Uterus (tissue), 2 donors: ENCODE results near the gene THRAP3.

Source experiments
- POLR2A ChIP-seq, 2 donors: fragments of 450-650 bp; IDR thresholded peaks; one replicate each; pipeline ENCODE4 v1.6.1; 2016; ENCODE audit warnings: antibody characterized with exemption in 2 of 2, mild to moderate bottlenecking in 1 of 2, moderate library complexity in 1 of 2
- TF ChIP-seq, protein P1 (sequence below), 4 experiments: fragments of 200-600 bp in 2 of 4; fragments of 450-650 bp in 2 of 4; sonication (generic) in 2 of 4; IDR thresholded peaks; one replicate each; pipeline ENCODE4 v1.5.1; 2016 to 2019; ENCODE audit warnings: antibody characterized with exemption in 4 of 4, mild to moderate bottlenecking in 2 of 4, moderate library complexity in 1 of 4

DNA sequence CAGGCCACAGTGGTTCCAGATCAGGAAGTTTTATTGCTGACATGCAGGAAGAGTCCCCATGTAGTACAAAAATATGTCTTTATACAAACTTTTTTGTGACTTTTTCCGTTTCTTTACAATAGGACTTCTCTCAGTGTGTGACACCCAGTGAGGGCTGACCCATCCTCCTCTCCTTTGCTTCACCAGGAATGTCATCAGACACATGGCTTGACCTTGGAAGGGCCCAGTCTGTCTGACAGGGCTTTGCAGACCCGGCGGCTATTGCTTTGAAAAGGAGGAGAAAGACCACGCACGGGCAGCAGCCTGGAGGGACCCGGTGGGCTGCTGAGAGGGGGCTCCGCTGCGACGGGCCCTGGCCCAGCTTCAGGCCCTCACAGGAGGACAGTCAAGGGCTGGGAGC is 115.4 kb downstream of the THRAP3 start:
- TF ChIP-seq, protein P1, sequence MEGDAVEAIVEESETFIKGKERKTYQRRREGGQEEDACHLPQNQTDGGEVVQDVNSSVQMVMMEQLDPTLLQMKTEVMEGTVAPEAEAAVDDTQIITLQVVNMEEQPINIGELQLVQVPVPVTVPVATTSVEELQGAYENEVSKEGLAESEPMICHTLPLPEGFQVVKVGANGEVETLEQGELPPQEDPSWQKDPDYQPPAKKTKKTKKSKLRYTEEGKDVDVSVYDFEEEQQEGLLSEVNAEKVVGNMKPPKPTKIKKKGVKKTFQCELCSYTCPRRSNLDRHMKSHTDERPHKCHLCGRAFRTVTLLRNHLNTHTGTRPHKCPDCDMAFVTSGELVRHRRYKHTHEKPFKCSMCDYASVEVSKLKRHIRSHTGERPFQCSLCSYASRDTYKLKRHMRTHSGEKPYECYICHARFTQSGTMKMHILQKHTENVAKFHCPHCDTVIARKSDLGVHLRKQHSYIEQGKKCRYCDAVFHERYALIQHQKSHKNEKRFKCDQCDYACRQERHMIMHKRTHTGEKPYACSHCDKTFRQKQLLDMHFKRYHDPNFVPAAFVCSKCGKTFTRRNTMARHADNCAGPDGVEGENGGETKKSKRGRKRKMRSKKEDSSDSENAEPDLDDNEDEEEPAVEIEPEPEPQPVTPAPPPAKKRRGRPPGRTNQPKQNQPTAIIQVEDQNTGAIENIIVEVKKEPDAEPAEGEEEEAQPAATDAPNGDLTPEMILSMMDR (IDR thresholded peaks at IDR 0.05), result no peak
- no peak for TF ChIP-seq POLR2A (IDR thresholded peaks at IDR 0.05)
